Stimulated activated CD4-positive, alpha-beta T cell treated with anti-CD3 and anti-CD28 coated beads, Interleukin-1b, Interleukin-23, amount 100 ng/mL, for 1 hour (primary cell): ENCODE data around the gene PPP2R2D.

Experiments used
- DNase-seq, 2 donors: peaks; one replicate each; pipeline ENCODE4 v3.0.0-alpha.2; 2020; ENCODE audit warnings: low read depth in 2 of 2

PPP2R2D gene

GRCh38 chr10:131996466-131997365, 95.9 kb downstream of the PPP2R2D start:
- no peak for DNase-seq

GRCh38 chr10:131997366-131998049, 96.7 kb downstream of the PPP2R2D start:
- no peak for DNase-seq

- DNase-seq: no peak
These were observed 97.4 kb downstream of the PPP2R2D start for GRCh38 chr10:131998050-131998844.

GRCh38 chr10:131998845-131999681, 98.3 kb downstream of the PPP2R2D start:
- no peak for DNase-seq

- DNase-seq: no peak
These were observed 100.6 kb downstream of the PPP2R2D start for GRCh38 chr10:132001238-132001972.

GRCh38 chr10:132002004-132002403, 101.2 kb downstream of the PPP2R2D start:
- DNase-seq: no peak

- no peak for DNase-seq
These were observed 102.6 kb downstream of the PPP2R2D start for GRCh38 chr10:132003282-132003924.

- no peak for DNase-seq
These were observed 103.2 kb downstream of the PPP2R2D start for GRCh38 chr10:132004052-132004451.

GRCh38 chr10:132005147-132005546, 104.3 kb downstream of the PPP2R2D start:
- no peak for DNase-seq

- no peak for DNase-seq
These were observed 106.2 kb downstream of the PPP2R2D start for GRCh38 chr10:132006966-132007365.

- no peak for DNase-seq
These were observed 106.9 kb downstream of the PPP2R2D start for GRCh38 chr10:132007681-132008080.
